Hematopoietic multipotent progenitor cell treated with erythropoietin and hydrocortisone succinate and interleukin-3 and kit ligand, for 4 days (in vitro differentiated cells): ENCODE data around the gene TAF5.
A peak's percentile ranks its signal among the peaks of the same experiment; 100 is the strongest.
"Not testable (repeated sequence)": the region's sequence is repeated elsewhere in the genome, so short reads cannot be mapped to it uniquely, and the experiment has no call there.

Experiments
- DNase-seq: peaks from one replicate; pipeline ENCODE4 v3.0.0-alpha.2; 2015

TAF5 gene

GRCh38 chr10:103367782-103368518 is at the start of gene TAF5:
Gene TAF5 (plus strand): TSS chr10:103367976. CDS start chr10:103367990, 14 bp downstream.
- peak; percentile 99 for DNase-seq

- DNase-seq: no peak
These were observed 39.9 kb upstream of the TAF5 start for GRCh38 chr10:103327906-103328305.

DNA sequence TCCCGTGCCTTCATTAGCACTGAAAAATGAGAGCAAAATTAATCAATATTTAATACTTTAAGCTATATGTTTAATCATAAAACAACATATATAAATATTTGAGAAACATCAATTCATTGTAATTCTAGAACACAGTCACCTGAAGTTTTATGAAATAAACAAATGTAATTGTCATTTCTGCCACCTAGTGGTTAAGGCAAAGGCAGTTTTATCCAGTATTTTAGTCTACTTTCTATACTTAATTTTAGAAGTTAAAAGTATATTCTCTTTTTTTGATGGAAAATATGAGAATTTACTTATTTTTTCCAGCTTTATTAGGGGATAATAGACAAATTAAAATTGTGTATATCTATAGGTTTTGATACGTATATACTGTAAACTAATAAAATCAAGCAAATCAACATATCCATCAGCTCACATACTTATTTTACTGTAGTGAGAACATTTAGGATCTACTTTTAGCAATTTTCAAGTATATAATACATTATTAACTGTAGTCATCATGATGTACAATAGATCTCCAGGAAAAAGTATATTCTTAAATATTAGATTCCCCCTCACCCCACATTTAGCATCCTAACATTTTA is 33.7 kb upstream of the TAF5 start:
- peak; percentile 59 for DNase-seq

- DNase-seq: no peak
These were observed 33.2 kb upstream of the TAF5 start for GRCh38 chr10:103334567-103334966.

- DNase-seq: no peak
These were observed 31.4 kb upstream of the TAF5 start for GRCh38 chr10:103336370-103336769.

DNA sequence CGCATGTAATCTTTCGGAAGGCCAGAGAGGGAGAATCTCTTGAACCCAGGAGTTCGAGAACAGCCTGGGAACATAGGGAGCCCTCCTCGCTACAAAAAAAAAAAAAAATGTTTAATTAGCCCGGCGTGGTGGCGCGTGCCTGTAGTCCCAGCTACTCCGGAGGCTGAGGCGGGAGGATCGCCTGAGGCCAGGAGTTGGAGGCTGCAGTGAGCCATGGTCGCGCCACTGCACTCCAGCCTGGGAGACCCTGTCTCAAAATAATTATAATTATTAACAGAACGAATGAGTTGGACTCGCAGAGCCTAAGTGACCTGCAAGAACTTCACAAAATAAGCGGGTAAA is 17.6 kb upstream of the TAF5 start:
- DNase-seq: no peak

DNA sequence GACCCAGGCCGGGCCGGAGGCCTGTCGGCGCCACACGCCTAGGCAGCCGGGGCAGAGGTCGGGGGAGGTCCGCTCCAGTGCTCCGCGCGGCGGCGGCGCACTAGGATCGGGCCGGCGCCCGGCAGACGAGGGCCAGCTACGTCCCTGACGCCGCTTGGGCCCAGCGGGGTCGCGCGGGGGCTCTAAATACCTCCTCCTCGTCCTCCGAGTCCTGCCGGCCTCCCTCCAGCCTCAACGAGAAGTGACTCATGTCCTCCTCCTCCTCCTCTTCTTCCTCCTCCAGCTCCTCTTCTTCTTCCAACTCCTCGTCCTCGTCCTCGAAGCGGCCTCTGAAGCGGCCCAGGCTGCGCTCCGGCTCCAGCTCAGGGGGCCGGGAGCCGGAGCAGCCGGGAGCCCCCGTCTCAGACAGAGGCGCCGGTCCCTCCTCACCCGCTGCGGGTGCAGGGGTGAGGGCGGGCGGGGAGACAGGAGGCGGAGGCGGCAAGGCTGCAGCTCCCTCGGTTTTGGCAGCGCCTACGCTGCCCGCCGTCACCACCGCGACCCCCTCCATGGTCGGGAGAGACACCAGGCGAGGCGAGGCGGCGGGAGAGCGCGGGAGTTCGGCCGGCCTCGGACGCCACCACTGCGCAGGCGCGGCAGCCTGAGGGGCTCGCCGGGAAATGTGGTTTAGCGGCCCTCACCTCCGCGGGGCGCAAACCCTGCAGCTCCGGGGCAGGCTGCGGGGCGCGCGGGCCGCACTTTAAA is 17.1 kb upstream of the TAF5 start, which contains the start of gene PCGF6:
Gene PCGF6, minus strand, starts transcription at position 624 of the 744 bp plus-strand sequence. Its CDS starts 74 bp downstream, at position 550.
- peak; percentile 93 for DNase-seq

DNA sequence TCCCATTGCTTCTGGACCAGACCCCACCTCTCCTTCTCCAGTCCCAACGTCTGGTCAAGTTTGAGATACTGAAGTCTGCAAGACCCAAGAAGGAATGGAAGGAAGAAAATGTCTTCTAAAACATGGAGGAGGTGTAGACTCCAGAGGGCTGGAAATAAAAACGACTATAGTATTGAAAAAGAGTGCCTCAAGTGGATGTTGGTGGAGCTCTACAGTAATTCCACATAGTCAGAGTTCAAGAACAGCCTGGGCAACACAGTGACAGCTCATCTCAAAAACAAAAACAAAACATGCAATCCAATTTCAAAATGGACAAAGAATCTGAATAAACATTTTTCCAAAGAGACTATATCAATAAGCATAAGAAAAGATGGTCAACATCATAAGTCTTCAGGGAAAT is 14.5 kb upstream of the TAF5 start:
- DNase-seq: peak; percentile 46

DNA sequence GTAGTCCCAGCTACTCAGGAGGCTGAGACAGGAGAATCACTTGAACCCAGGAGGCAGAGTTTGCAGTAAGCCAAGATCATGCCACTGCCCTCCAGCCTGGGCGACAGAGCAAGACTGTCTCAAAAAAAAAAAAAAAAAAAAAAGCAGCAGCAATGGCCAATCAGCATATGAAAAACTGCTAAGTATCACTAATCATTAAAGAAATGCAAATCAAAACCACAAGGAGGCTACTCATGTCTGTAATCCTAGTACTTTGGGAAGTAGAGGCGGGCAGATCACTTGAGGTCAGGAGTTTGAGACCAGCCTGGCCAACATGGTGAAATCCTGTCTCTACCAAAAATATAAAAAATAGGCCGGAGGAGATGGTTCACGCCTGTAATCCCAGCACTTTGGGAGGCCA is 13.2 kb upstream of the TAF5 start:
- DNase-seq: not testable (repeated sequence)

- no peak for DNase-seq
These were observed 11.7 kb upstream of the TAF5 start for GRCh38 chr10:103355906-103356599.

DNA sequence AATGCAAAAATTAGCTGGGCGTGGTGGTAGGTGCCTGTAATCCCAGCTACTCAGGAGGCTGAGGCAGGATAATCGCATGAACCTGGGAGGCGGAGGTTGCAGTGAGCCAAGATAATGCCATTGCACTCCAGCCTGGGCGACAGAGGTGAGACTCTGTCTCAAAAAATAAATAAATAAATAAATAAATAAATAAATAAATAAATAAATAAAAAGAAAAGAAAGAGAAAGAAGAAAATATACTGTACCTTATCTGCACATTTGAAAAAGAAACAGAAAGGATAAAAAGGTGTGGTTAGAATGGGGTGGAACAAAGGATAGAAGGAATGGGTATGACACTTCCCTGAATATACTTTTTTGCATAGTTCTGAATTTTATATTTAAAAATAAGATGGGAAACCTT is 8.3 kb upstream of the TAF5 start:
- DNase-seq: not testable (repeated sequence)

DNA sequence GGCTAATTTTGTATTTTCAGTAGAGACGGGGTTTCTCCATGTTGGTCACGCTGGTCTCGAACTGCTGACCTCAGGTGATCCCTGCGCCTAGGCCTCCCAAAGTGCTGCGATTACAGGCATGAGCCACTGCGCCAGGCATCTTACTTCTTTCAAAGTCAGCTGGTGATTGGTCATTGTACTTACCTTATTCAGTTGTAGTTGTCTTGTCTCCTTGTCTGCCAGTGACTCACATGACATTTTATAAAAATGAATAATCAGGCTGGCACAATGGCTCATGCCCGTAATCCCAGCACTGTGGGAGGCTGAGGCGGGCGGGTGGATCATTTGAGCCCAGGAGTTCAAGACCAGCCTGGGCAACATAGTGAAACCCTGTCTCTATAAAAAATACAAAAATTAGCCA is 7.0 kb upstream of the TAF5 start:
- DNase-seq: not testable (repeated sequence)

DNA sequence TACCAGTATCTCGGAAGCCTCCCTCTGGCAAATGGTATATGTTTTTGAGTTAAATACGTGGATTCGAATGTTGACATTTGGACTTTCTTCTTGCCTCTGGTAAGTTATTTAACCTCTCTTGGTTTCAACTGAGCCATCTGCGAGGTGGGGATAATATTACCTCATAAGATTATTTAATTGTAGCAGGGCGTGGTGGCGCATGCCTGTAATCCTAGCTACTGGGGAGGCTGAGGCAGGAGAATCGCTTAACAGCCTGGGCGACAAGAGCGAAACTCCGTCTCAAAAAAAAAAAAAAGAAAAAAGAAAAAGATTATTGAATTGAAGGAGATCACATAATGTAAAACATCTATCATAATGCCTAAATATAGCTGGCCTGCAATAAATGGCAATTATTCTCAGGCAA is 396 bp upstream of the TAF5 start:
- DNase-seq: no peak

DNA sequence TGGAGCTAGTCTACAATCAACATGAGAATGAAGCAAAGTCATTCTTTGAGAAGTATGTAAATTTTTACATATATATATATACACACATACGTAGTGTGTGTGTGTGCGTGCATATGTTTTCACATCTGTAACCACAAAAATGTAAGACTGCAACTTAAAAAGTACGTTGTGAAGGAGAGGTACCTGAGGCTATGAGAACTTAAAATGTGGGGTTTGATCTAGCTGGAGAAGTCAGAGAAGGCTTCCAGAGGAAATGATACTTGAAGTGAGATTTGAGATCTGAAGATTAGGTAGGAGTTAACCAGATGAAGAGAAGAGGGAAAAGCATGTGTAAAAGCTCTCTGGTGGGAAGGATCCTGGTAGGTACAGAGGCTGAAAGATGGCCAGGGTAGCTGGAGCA is 5.8 kb downstream of the TAF5 start:
- no peak for DNase-seq

- DNase-seq: no peak
These were observed 6.5 kb downstream of the TAF5 start for GRCh38 chr10:103374263-103374662.

GRCh38 chr10:103382769-103383168 is 15.0 kb downstream of the TAF5 start:
- DNase-seq: no peak

DNA sequence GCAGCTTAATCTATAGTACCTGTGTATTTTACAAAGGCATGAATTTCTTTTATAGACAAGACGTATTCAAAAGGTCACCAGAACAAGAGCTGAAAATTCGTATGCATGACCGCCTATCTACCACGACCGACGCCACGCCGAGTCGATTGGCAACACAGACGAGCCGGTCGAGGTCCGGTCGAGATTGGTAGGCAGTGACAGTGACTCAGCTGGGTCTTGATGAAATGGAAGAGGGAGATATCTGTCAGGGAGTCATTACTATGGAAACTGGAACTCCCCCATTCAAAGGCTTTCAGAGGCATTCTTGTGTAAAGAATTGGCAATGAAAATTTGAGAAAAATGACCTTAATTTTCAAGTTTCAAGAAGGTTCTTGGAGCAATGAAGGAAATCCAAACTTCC is 26.4 kb downstream of the TAF5 start:
- DNase-seq: peak; percentile 32

DNA sequence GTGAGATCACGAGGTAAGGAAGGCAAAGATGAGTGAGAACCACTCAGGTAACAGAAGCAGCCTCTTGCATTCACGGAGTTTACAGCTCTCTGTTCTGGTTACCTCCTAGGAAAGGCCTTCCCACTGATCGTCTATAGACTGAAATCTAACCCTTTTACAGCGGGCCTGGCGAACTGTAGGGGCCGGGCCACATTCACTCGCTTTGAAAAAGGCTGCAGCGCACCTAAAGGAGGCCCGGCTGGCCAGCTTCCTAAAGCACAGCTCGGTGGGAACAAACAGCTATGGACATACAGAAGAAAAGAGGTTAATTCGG is 27.9 kb downstream of the TAF5 start:
- peak; percentile 43 for DNase-seq

GRCh38 chr10:103396067-103396788 is 28.5 kb downstream of the TAF5 start, which contains the start of the genes ATP5MK and PDCD11:
Gene ATP5MK (minus strand): TSS chr10:103396475. CDS start chr10:103392457, 4,018 bp downstream.
Gene PDCD11 (plus strand): TSS chr10:103396626. CDS start chr10:103398427, 1,801 bp downstream.
- DNase-seq: peak; percentile 100

GRCh38 chr10:103396789-103397087 is 29.0 kb downstream of the TAF5 start:
- DNase-seq: no peak

GRCh38 chr10:103397191-103397825 is 29.5 kb downstream of the TAF5 start:
- peak; percentile 12 for DNase-seq

DNA sequence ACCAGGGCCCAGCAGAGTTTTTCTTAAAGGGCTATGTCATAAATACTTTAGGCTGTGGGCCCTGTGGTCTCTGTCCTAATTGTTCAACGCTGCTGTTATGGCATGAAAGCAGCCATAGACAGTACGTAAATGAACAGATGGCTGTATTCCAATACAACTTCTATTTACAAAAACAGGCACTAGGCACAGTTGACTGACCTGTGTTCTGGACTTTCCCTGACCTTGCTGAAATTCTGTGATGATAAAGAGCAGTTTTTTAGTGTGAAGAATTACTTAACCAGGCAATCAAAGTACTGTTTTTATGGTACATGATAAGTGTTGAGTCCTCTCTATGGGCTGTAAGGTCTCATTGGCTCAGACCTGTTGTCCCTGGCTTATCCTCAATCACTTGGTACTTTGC is 45.8 kb downstream of the TAF5 start:
- DNase-seq: no peak
